GM13976 (cell line): ENCODE data around the gene PDGFC.

Source experiments
- DNase-seq: peaks from one replicate; pipeline ENCODE4 v3.0.0; 2012; ENCODE audit warnings: low spot score
- CTCF ChIP-seq: IDR thresholded peaks from 2 replicates; pipeline ENCODE4 v1.5.1; 2012; ENCODE audit warnings: borderline replicate concordance, mild to moderate bottlenecking; ENCODE audit not compliant: insufficient read depth; ENCODE audit errors: extremely low read depth, missing control alignments, control extremely low read depth
- in situ Hi-C: fragments of 300-500 bp; cut with MboI; formaldehyde crosslinking; loops from one replicate; pipeline ENCODE4 v1.12.0; 2022; ENCODE audit warnings: low sequenced_read_pairs, mixed read lengths, inconsistent platforms; ENCODE audit not compliant: unreplicated experiment

Gene PDGFC

GRCh38 chr4:156765277-156765676 is 206.3 kb downstream of the PDGFC start:
- in situ Hi-C loops = no loop called here
- no peak for DNase-seq
- TF ChIP-seq CTCF = no peak

GRCh38 chr4:156764846-156765245 is 206.8 kb downstream of the PDGFC start:
- no peak for TF ChIP-seq CTCF
- no peak for DNase-seq
- in situ Hi-C loops = no loop called here

- no peak for TF ChIP-seq CTCF
- in situ Hi-C loops = no loop called here
- no peak for DNase-seq
Measured at GRCh38 chr4:156764145-156764544, 207.5 kb downstream of the PDGFC start.

- TF ChIP-seq CTCF = no peak
- DNase-seq = no peak
- in situ Hi-C loops = no loop called here
Measured at GRCh38 chr4:156763511-156763910, 208.1 kb downstream of the PDGFC start.

GRCh38 chr4:156762851-156763250 is 208.7 kb downstream of the PDGFC start:
- no peak for TF ChIP-seq CTCF
- in situ Hi-C loops = no loop called here
- no peak for DNase-seq

- in situ Hi-C loops = no loop called here
- TF ChIP-seq CTCF = no peak
- DNase-seq = no peak
Measured at GRCh38 chr4:156756118-156756517, 215.5 kb downstream of the PDGFC start.

GRCh38 chr4:156754832-156755570 is 216.6 kb downstream of the PDGFC start:
- TF ChIP-seq CTCF = no peak
- in situ Hi-C loops = no loop called here
- DNase-seq = no peak
